Thymus (tissue), 11 donors: Measurements from ENCODE around the gene ABHD17C. TPM values are rescaled to one million over a fixed set of nuclear protein-coding genes. Genes with fewer than 3 reads are reported as not detected.

Experiments
- DNase-seq, 9 donors: peaks; one replicate each; pipeline ENCODE4 v3.0.0-alpha.2; 2013; ENCODE audit warnings: low spot score in 9 of 9, low read depth in 6 of 9, missing footprints in 1 of 9
- H3K27ac ChIP-seq, 2 donors: one replicate each; pipeline ENCODE4 v1.5.1; 2013; ENCODE audit warnings: control low read depth in 1 of 2, low read depth in 1 of 2, low read length in 1 of 2, mild to moderate bottlenecking in 1 of 2, moderate library complexity in 1 of 2
- H3K27me3 ChIP-seq, 2 donors: one replicate each; pipeline ENCODE4 v1.5.1; 2013; ENCODE audit warnings: low read length in 1 of 2; ENCODE audit not compliant: control insufficient read depth in 2 of 2, insufficient read depth in 1 of 2
- H3K36me3 ChIP-seq, 2 donors: one replicate each; pipeline ENCODE4 v1.5.1; 2013; ENCODE audit warnings: low read length in 1 of 2, mild to moderate bottlenecking in 1 of 2, moderate library complexity in 1 of 2; ENCODE audit not compliant: control insufficient read depth in 2 of 2, insufficient read depth in 2 of 2
- H3K4me1 ChIP-seq, 2 donors: one replicate each; pipeline ENCODE4 v1.5.1; 2013; ENCODE audit warnings: low read length in 2 of 2; ENCODE audit not compliant: control insufficient read depth in 2 of 2, insufficient read depth in 2 of 2
- H3K4me3 ChIP-seq, 2 donors: one replicate each; pipeline ENCODE4 v1.5.1; 2013; ENCODE audit warnings: low read length in 2 of 2, control low read depth in 1 of 2, mild to moderate bottlenecking in 1 of 2
- H3K9me3 ChIP-seq, 2 donors: one replicate each; pipeline ENCODE4 v1.5.1; 2013; ENCODE audit warnings: low read length in 1 of 2, mild to moderate bottlenecking in 1 of 2; ENCODE audit not compliant: control insufficient read depth in 2 of 2, insufficient read depth in 1 of 2
- WGBS: extraction: QIAGEN DNeasy Blood & Tissue Kit; methylation state at CpG from one replicate; pipeline ENCODE4 v1.1.7; 2013; 5-methylcytosine and 5-hydroxymethylcytosine counted together
- polyA plus RNA-seq: library from polyadenylated mRNA; stranded (reverse); fragments of 200-250 nt; gene quantifications from one replicate; pipeline ENCODE4 v1.2.3, GENCODE V29; 2013
- total RNA-seq: library from RNA; stranded (reverse); fragments of 120-200 nt; gene quantifications from one replicate; pipeline ENCODE4 v1.2.4, GENCODE V29; 2013
- donor health status: healthy.

Gene ABHD17C
- total and polyA plus RNA-seq, 2 donors: 2.0 to 29.2 TPM

- Histone ChIP-seq H3K9me3 (no peaks in the 10 kb centered on the region), H3K36me3 (no peaks in the 10 kb centered on the region), H3K27ac (no peak overlapping the region), H3K4me1 (no peaks in the 10 kb centered on the region), H3K4me3 (no peak overlapping the region), H3K27me3 (no peaks in the 10 kb centered on the region)
- WGBS: 96% methylated on average over 2 of the region's 2 CpGs
- no peak for DNase-seq
Measured at GRCh38 chr15:80665151-80665550, 30.0 kb upstream of the ABHD17C start.

DNA sequence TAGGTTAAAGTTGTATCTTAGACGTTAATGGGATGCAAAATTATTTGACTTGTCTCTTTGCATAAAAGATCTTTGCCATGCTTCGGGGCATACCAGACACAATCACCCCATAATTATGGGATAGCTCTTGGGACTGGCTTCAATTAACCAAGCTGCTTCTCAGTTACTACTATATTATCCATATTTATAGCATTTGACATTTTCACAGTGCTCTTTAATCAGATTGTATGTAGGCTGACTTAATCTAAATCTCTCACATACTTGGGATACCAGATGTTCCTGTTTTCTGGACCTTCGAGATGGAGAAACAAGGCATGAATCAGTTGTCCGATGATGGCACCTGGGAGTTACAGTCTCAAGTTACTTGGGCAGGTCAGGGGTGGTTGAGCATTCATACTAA lies 27.2 kb upstream of the ABHD17C start:
- Histone ChIP-seq H3K36me3 (no peaks in the 10 kb centered on the region), H3K4me3 (no peak overlapping the region), H3K4me1 (no peaks in the 10 kb centered on the region), H3K27ac (no peak overlapping the region), H3K27me3 (no peaks in the 10 kb centered on the region), H3K9me3 (no peaks in the 10 kb centered on the region)
- 96% methylated on average over 4 of the region's 4 CpGs for WGBS
- DNase-seq: no peak

DNA sequence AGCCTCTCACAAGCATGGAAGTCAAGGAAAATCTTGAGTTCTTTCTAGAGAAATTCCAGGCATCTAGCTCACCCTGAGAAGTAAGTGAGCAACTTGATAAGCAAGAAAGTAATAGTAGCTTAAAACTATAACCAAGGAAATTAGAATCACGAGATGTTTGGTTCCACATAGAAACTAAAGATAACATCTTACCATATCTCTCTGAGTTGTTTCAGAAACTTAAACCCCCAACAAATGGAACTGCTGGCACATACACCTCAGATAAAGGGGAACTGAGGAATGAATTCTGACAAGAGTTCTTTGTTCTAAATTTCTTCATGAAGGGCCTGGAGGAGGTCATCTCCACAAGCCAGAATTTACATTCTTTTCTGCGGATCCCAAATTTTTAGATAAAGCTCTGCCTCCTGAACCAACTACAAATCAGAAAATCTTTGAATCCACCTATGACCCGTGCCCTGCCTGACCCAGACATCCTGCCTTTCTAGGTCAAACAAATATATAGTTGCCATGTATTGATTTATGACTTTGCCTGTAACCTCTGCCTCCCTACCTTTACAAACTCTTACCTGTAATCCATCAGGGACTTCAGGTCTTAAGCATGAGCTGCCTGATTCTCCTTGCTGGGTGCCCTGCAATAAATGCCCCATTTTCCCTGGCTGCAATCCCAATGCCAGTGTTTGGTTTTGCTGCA lies 26.4 kb upstream of the ABHD17C start:
- no peaks in the 10 kb centered on the region for H3K27me3 ChIP-seq
- 85% methylated on average over 3 of the region's 3 CpGs for WGBS

GRCh38 chr15:80669663-80670273 lies 25.3 kb upstream of the ABHD17C start:
- Histone ChIP-seq H3K36me3 (no peaks in the 10 kb centered on the region), H3K27ac (no peak overlapping the region), H3K27me3 (no peaks in the 10 kb centered on the region), H3K9me3 (no peaks in the 10 kb centered on the region), H3K4me3 (no peak overlapping the region), H3K4me1 (peaks cover 0 to 2% of the 10 kb centered on the region in 2 donors)
- WGBS: 95% methylated on average over 2 of the region's 2 CpGs
- no peak for DNase-seq

More for the DNA sequence above, 26.4 kb upstream of the ABHD17C start:
- no peak overlapping the region for H3K4me3 ChIP-seq
- no peak for DNase-seq
- H3K9me3 ChIP-seq: no peaks in the 10 kb centered on the region
- H3K36me3 ChIP-seq: no peaks in the 10 kb centered on the region
- no peak overlapping the region for H3K27ac ChIP-seq
- H3K4me1 ChIP-seq: no peaks in the 10 kb centered on the region

GRCh38 chr15:80673561-80674244 lies 21.4 kb upstream of the ABHD17C start:
- H3K4me1 ChIP-seq: peaks cover 0 to 2% of the 10 kb centered on the region in 2 donors
- DNase-seq: no peak
- peak overlapping the region in 1 of 2 donors; percentile 65 for H3K27ac ChIP-seq
- no peaks in the 10 kb centered on the region for H3K9me3 ChIP-seq
- no peaks in the 10 kb centered on the region for H3K27me3 ChIP-seq
- H3K4me3 ChIP-seq: no peak overlapping the region
- WGBS: 86% methylated on average over 6 of the region's 6 CpGs
- no peaks in the 10 kb centered on the region for H3K36me3 ChIP-seq

- Histone ChIP-seq H3K27ac (peak overlapping the region; percentile 27 to 65), H3K36me3 (no peaks in the 10 kb centered on the region), H3K9me3 (no peaks in the 10 kb centered on the region), H3K4me1 (peaks cover 0 to 2% of the 10 kb centered on the region in 2 donors), H3K4me3 (no peak overlapping the region), H3K27me3 (no peaks in the 10 kb centered on the region)
- peak in 2 of 9 donors; percentile 14 to 44 for DNase-seq
Measured at GRCh38 chr15:80674245-80674614, 20.9 kb upstream of the ABHD17C start.

DNA sequence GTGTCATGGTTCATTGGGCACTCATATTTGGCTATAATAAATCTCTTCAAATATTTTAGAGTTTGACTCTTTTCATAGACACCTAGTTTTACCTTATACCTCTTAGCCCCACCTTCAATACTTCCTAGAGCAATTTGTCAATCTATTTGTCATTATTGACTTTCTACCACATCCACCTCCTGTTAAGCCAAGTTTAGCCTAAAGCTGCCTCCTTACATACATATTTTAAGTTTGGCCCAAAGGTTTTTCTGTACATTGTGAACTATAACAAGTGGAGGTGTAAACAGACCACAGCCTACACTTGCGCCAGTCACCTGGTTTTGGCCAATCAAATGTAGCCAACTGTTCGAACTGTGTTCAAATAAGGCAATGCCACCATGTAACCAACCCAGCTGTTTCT lies 18.1 kb upstream of the ABHD17C start:
- peaks cover 0 to 2% of the 10 kb centered on the region in 2 donors for H3K4me1 ChIP-seq
- H3K9me3 ChIP-seq: no peaks in the 10 kb centered on the region
- DNase-seq: no peak
- H3K27me3 ChIP-seq: no peaks in the 10 kb centered on the region
- H3K27ac ChIP-seq: no peak overlapping the region
- WGBS: 90% methylated on average over 2 of the region's 2 CpGs
- no peak overlapping the region for H3K4me3 ChIP-seq
- no peaks in the 10 kb centered on the region for H3K36me3 ChIP-seq

- no peaks in the 10 kb centered on the region for H3K27me3 ChIP-seq
- no peak overlapping the region for H3K4me3 ChIP-seq
- H3K9me3 ChIP-seq: no peaks in the 10 kb centered on the region
- H3K27ac ChIP-seq: no peak overlapping the region
- no peaks in the 10 kb centered on the region for H3K4me1 ChIP-seq
- 95% methylated on average over 7 of the region's 7 CpGs for WGBS
- no peak for DNase-seq
- H3K36me3 ChIP-seq: no peaks in the 10 kb centered on the region
Measured at GRCh38 chr15:80679167-80679803, 15.8 kb upstream of the ABHD17C start.

DNA sequence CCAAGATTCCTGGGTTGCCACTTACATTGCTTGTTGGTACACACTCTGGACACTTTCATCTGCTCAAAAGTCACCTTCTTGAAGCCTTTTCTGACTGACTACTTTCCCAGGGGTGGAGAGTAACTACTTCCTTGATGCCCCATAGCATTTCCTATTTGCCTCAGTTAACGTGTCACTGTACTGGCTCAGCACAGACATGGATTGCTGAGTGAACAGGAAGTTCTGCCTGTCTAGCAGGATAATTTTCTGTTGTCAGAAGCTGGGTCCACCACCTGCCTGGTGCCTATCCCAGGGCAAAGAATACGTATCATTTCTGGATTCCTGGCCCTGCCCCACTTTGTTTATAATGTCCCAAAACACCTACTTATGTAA lies 15.3 kb upstream of the ABHD17C start:
- no peak overlapping the region for H3K27ac ChIP-seq
- no peaks in the 10 kb centered on the region for H3K27me3 ChIP-seq
- H3K4me3 ChIP-seq: no peak overlapping the region
- H3K4me1 ChIP-seq: no peaks in the 10 kb centered on the region
- H3K36me3 ChIP-seq: no peaks in the 10 kb centered on the region
- WGBS: 69% methylated on average over 2 of the region's 2 CpGs
- no peak for DNase-seq
- no peaks in the 10 kb centered on the region for H3K9me3 ChIP-seq
